GM19328 (cell line): ENCODE data around the gene LRCOL1.

ENCODE experiments used
- ATAC-seq: cut with Tn5 transposase; IDR thresholded peaks from one replicate; pipeline ENCODE4 v1.9.1; 2021; ENCODE audit warnings: mild to moderate bottlenecking, moderate library complexity; ENCODE audit not compliant: unreplicated experiment

Gene LRCOL1

GRCh38 chr12:132637811-132638210 lies 27.4 kb upstream of the LRCOL1 start:
- ATAC-seq: no peak

GRCh38 chr12:132635076-132635955 lies 24.9 kb upstream of the LRCOL1 start:
- ATAC-seq: no peak

GRCh38 chr12:132634411-132634990 lies 24.1 kb upstream of the LRCOL1 start:
- ATAC-seq: no peak

GRCh38 chr12:132633901-132634300 lies 23.5 kb upstream of the LRCOL1 start:
- ATAC-seq: no peak

- ATAC-seq: no peak
These were observed 23.0 kb upstream of the LRCOL1 start for GRCh38 chr12:132633398-132633797.

- ATAC-seq: no peak
These were observed 22.3 kb upstream of the LRCOL1 start for GRCh38 chr12:132632521-132633228.

GRCh38 chr12:132631666-132632065 lies 21.3 kb upstream of the LRCOL1 start:
- no peak for ATAC-seq

- no peak for ATAC-seq
These were observed 20.3 kb upstream of the LRCOL1 start for GRCh38 chr12:132630672-132631071.

- no peak for ATAC-seq
These were observed 18.9 kb upstream of the LRCOL1 start for GRCh38 chr12:132629330-132629729.

GRCh38 chr12:132625731-132626430 lies 15.5 kb upstream of the LRCOL1 start:
- ATAC-seq: no peak

- no peak for ATAC-seq
These were observed 14.7 kb upstream of the LRCOL1 start for GRCh38 chr12:132624910-132625630.

- no peak for ATAC-seq
These were observed 13.9 kb upstream of the LRCOL1 start for GRCh38 chr12:132624186-132624855.

GRCh38 chr12:132623072-132623869 lies 12.9 kb upstream of the LRCOL1 start:
- no peak for ATAC-seq

GRCh38 chr12:132622437-132623071 lies 12.2 kb upstream of the LRCOL1 start:
- ATAC-seq: no peak

GRCh38 chr12:132621657-132622435 lies 11.5 kb upstream of the LRCOL1 start:
- ATAC-seq: no peak

GRCh38 chr12:132620899-132621656 lies 10.7 kb upstream of the LRCOL1 start:
- no peak for ATAC-seq
